Astrocyte of the cerebellum (primary cell): ENCODE results near the gene DEGS2.

Experiments used
- DNase-seq: peaks from one replicate; pipeline ENCODE4 v3.0.0-alpha.2; 2011; ENCODE audit warnings: low read depth
- H3K4me3 ChIP-seq: 2 replicates; pipeline ENCODE4 v1.5.1; 2011; ENCODE audit warnings: mild to moderate bottlenecking, low read depth, low read length, moderate library complexity
- in situ Hi-C: cut with HindIII; loops from 2 replicates; pipeline ENCODE4 v1.10.0; 2017; ENCODE audit warnings: low sequenced_read_pairs
- TF ChIP-seq, protein P1 (sequence below): IDR thresholded peaks from 2 replicates; pipeline ENCODE4 v1.5.1; 2012; ENCODE audit warnings: low read length, low read depth, moderate library complexity, mild to moderate bottlenecking; ENCODE audit errors: missing control alignments

DEGS2 gene

DNA sequence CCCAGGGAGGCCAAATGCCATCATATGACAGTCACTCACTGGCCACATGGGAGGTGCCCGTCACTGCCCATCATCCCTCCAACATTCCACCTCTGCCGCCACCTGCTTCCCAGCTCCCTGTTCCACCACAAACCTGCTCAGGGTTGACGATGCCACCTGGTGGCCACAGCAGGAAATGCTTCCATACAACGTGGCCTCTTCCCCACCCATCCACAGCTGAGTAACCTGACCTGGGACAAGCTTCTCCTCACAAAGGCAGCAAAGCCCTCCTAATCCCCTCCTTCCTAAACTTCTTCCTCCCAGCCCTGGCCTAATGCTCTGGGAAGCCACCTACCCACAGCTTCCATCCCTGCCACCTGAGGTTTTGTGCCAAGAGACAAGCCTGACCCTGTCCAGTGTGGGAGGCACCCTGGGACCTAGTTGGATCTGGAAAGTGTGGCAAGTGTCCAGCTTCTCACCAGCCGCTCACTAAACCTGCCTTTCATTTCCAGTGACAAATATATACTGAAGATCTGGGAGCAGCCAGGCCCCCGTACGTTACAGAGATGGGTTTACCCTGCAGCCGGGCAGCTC is 4.3 kb downstream of the DEGS2 start:
- H3K4me3 ChIP-seq = no peak overlapping the region
- TF ChIP-seq, protein P1, sequence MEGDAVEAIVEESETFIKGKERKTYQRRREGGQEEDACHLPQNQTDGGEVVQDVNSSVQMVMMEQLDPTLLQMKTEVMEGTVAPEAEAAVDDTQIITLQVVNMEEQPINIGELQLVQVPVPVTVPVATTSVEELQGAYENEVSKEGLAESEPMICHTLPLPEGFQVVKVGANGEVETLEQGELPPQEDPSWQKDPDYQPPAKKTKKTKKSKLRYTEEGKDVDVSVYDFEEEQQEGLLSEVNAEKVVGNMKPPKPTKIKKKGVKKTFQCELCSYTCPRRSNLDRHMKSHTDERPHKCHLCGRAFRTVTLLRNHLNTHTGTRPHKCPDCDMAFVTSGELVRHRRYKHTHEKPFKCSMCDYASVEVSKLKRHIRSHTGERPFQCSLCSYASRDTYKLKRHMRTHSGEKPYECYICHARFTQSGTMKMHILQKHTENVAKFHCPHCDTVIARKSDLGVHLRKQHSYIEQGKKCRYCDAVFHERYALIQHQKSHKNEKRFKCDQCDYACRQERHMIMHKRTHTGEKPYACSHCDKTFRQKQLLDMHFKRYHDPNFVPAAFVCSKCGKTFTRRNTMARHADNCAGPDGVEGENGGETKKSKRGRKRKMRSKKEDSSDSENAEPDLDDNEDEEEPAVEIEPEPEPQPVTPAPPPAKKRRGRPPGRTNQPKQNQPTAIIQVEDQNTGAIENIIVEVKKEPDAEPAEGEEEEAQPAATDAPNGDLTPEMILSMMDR = peak; percentile 54
- in situ Hi-C loops = no loop called here
- DNase-seq = no peak

- DNase-seq = no peak
- TF ChIP-seq, protein P1 = no peak
- in situ Hi-C loops = no loop called here
- no peak overlapping the region for H3K4me3 ChIP-seq
These were observed 5.9 kb downstream of the DEGS2 start for GRCh38 chr14:100153560-100153959.

DNA sequence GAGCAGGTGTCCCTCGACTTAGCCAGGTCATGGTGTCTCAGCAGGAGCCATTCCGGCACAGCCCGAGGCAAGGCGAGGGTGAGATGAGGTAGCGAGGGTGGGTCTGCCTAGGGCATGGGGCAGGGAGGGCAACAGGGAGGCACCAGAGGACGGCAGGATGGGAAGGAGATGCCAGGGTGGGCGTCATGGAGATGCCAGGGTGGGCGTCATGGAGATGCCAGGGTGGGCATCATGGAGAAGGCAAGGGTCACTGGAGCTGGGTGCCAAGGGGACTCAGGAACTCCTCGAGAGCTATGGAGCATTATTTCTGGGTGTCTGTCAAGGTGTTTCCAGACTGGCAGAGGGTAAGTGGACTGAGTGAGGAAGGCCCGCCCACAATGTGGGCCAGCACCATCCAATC is 7.4 kb downstream of the DEGS2 start:
- no peak overlapping the region for H3K4me3 ChIP-seq
- TF ChIP-seq, protein P1 = no peak
- DNase-seq = no peak
- in situ Hi-C loops = no loop called here

GRCh38 chr14:100150932-100151587 is 8.4 kb downstream of the DEGS2 start:
- H3K4me3 ChIP-seq = no peak overlapping the region
- no peak for DNase-seq
- TF ChIP-seq, protein P1 = no peak
- in situ Hi-C loops = no loop called here

DNA sequence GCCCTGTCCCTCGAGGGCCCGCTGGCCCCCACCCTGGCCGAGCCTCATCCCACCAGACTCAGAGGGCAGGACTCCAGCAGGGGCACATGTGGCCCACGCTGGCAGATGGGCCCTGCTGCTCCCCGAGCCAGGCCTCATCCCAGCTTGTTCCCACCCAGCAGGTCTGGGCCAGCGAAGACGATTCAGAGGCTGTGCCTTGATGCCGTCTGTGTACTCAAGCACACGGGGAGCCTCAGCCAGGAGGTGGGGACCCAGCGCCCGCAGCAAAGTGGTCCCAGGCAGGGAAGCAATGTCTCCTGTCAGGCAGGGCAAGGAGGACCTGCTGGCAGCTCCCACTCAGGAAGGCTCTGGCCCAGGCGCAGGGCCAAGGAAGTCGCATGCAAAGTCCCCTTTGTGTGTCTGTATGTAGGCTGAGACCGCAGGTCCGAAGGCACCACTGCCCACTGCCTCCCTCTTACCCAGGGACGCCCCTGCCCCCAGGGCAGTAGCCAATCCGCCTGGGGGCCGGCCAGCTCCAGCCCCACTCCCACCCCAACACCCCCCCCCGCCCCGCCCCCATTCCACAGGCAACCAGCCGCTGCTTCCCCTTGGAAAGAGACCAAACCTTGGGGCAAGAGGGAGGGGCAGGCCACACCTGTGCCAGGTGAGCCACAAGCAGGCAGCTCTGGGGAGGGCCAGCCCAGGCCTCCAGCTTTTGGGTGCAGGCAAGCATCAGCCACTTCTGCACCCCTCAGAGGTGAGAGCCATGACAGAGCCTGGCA is 9.4 kb downstream of the DEGS2 start:
- DNase-seq = no peak
- H3K4me3 ChIP-seq = no peak overlapping the region
- TF ChIP-seq, protein P1 = no peak
- in situ Hi-C loops = no loop called here

- no peak overlapping the region for H3K4me3 ChIP-seq
- in situ Hi-C loops = no loop called here
These were observed 10.4 kb downstream of the DEGS2 start for GRCh38 chr14:100148837-100149731.

More at GRCh38 chr14:100148837-100149731, 10.4 kb downstream of the DEGS2 start:
- no peak for DNase-seq
- TF ChIP-seq, protein P1 = no peak
